Ectodermal cell (in vitro differentiated cells): ENCODE data around the gene RPP25L.
A peak's percentile ranks its signal among the peaks of the same experiment; 100 is the strongest.
"Not testable (repeated sequence)": the region's sequence is repeated elsewhere in the genome, so short reads cannot be mapped to it uniquely, and the experiment has no call there.

Source experiments
- H3K27ac ChIP-seq: 2 replicates; pipeline ENCODE4 v1.7.0; 2013; ENCODE audit warnings: mild to moderate bottlenecking, low read depth, low read length; ENCODE audit not compliant: insufficient read depth, poor library complexity, severe bottlenecking
- H3K27me3 ChIP-seq: 2 replicates; pipeline ENCODE4 v1.7.0; 2013; ENCODE audit warnings: mild to moderate bottlenecking, low read length; ENCODE audit not compliant: insufficient read depth, control insufficient read depth, poor library complexity, severe bottlenecking
- H3K36me3 ChIP-seq: one replicate; pipeline ENCODE4 v1.7.0; 2013; ENCODE audit warnings: low read length; ENCODE audit not compliant: control insufficient read depth, insufficient read depth
- H3K4me1 ChIP-seq: one replicate; pipeline ENCODE4 v1.7.0; 2013; ENCODE audit warnings: low read length; ENCODE audit not compliant: control insufficient read depth, insufficient read depth
- H3K4me3 ChIP-seq: 2 replicates; pipeline ENCODE4 v1.7.0; 2013; ENCODE audit warnings: low read depth, low read length, control low read depth; ENCODE audit not compliant: insufficient read depth
- H3K9me3 ChIP-seq: 2 replicates; pipeline ENCODE4 v1.7.0; 2013; ENCODE audit warnings: mild to moderate bottlenecking, low read length, moderate library complexity; ENCODE audit not compliant: control insufficient read depth
- WGBS, 2 experiments: methylation state at CpG; one replicate each; pipeline ENCODE4 v1.1.7; 2013; ENCODE audit warnings: missing lambda C conversion rate in 2 of 2; 5-methylcytosine and 5-hydroxymethylcytosine counted together

The RPP25L gene

GRCh38 chr9:34651876-34652601 is 40.1 kb upstream of the RPP25L start, which contains the start of gene IL11RA:
TSS of gene IL11RA (plus strand) at chr9:34652185. CDS start at chr9:34655218, 3,033 bp downstream.
- H3K36me3 ChIP-seq = peaks cover 7% of the 10 kb centered on the region
- no peaks in the 10 kb centered on the region for H3K27me3 ChIP-seq
- H3K27ac ChIP-seq = no peak within 1 kb of the TSS
- WGBS, 2 experiments = 5 to 6% methylated on average over 23 to 24 of the region's 24 CpGs
- peak within 1 kb of the TSS; percentile 30 for H3K4me3 ChIP-seq
- no peaks in the 10 kb centered on the region for H3K9me3 ChIP-seq
- peaks cover 46% of the 10 kb centered on the region for H3K4me1 ChIP-seq

GRCh38 chr9:34651321-34651720 is 39.4 kb upstream of the RPP25L start:
- H3K9me3 ChIP-seq = no peaks in the 10 kb centered on the region
- H3K4me1 ChIP-seq = peaks cover 47% of the 10 kb centered on the region
- H3K27me3 ChIP-seq = no peaks in the 10 kb centered on the region
- H3K36me3 ChIP-seq = peaks cover 7% of the 10 kb centered on the region
- 87 to 89% methylated on average over 4 of the region's 4 CpGs for WGBS, 2 experiments
- no peak overlapping the region for H3K27ac ChIP-seq
- peak overlapping the region; percentile 30 for H3K4me3 ChIP-seq

- H3K27me3 ChIP-seq = no peaks in the 10 kb centered on the region
- H3K36me3 ChIP-seq = peaks cover 7% of the 10 kb centered on the region
- no peak overlapping the region for H3K4me3 ChIP-seq
- 89 to 93% methylated on average over 5 of the region's 5 CpGs for WGBS, 2 experiments
- no peaks in the 10 kb centered on the region for H3K9me3 ChIP-seq
- no peak overlapping the region for H3K27ac ChIP-seq
- peaks cover 51% of the 10 kb centered on the region for H3K4me1 ChIP-seq
These were observed 38.9 kb upstream of the RPP25L start for GRCh38 chr9:34650816-34651215.

GRCh38 chr9:34648673-34649072 is 36.8 kb upstream of the RPP25L start:
- Histone ChIP-seq H3K4me1 (peaks cover 42% of the 10 kb centered on the region), H3K27ac (no peak overlapping the region), H3K36me3 (peaks cover 7% of the 10 kb centered on the region), H3K9me3 (no peaks in the 10 kb centered on the region), H3K4me3 (no peak overlapping the region), H3K27me3 (no peaks in the 10 kb centered on the region)
- WGBS, 2 experiments = 94 to 96% methylated on average over 8 of the region's 8 CpGs

GRCh38 chr9:34647651-34648050 is 35.8 kb upstream of the RPP25L start:
- Histone ChIP-seq H3K4me1 (peaks cover 32% of the 10 kb centered on the region), H3K27ac (no peak overlapping the region), H3K36me3 (peaks cover 7% of the 10 kb centered on the region), H3K9me3 (no peaks in the 10 kb centered on the region), H3K27me3 (no peaks in the 10 kb centered on the region), H3K4me3 (peak overlapping the region; percentile 49)
- WGBS, 2 experiments = 88 to 91% methylated on average over 10 of the region's 10 CpGs

- peak overlapping the region; percentile 49 for H3K4me3 ChIP-seq
- peaks cover 26% of the 10 kb centered on the region for H3K4me1 ChIP-seq
- H3K27me3 ChIP-seq = no peaks in the 10 kb centered on the region
- H3K27ac ChIP-seq = peak overlapping the region; percentile 52
- 6 to 8% methylated on average over 8 of the region's 8 CpGs for WGBS, 2 experiments
- H3K9me3 ChIP-seq = no peaks in the 10 kb centered on the region
- H3K36me3 ChIP-seq = peaks cover 7% of the 10 kb centered on the region
These were observed 35.1 kb upstream of the RPP25L start for GRCh38 chr9:34647084-34647403.

GRCh38 chr9:34646211-34647083 is 34.5 kb upstream of the RPP25L start, which contains the start of gene GALT:
TSS of gene GALT (plus strand) at chr9:34646675. CDS start at chr9:34646705, 30 bp downstream.
- 5 to 6% methylated on average over 43 of the region's 43 CpGs for WGBS, 2 experiments

GRCh38 chr9:34644766-34645314 is 32.9 kb upstream of the RPP25L start:
- H3K9me3 ChIP-seq = no peaks in the 10 kb centered on the region
- no peaks in the 10 kb centered on the region for H3K27me3 ChIP-seq
- H3K4me1 ChIP-seq = peaks cover 17% of the 10 kb centered on the region
- H3K36me3 ChIP-seq = peaks cover 7% of the 10 kb centered on the region
- no peak overlapping the region for H3K27ac ChIP-seq
- no peak overlapping the region for H3K4me3 ChIP-seq

More at GRCh38 chr9:34646211-34647083, 34.5 kb upstream of the RPP25L start, which contains the start of gene GALT:
- Histone ChIP-seq H3K4me3 (peak within 1 kb of the TSS; percentile 49), H3K27me3 (no peaks in the 10 kb centered on the region), H3K27ac (peak within 1 kb of the TSS; percentile 52), H3K9me3 (no peaks in the 10 kb centered on the region), H3K36me3 (peaks cover 7% of the 10 kb centered on the region), H3K4me1 (peaks cover 22% of the 10 kb centered on the region)

GRCh38 chr9:34642679-34643078 is 30.8 kb upstream of the RPP25L start:
- no peaks in the 10 kb centered on the region for H3K9me3 ChIP-seq
- no peak overlapping the region for H3K4me3 ChIP-seq
- 83 to 89% methylated on average over 1 of the region's 1 CpG for WGBS, 2 experiments
- peaks cover 4% of the 10 kb centered on the region for H3K27me3 ChIP-seq
- peaks cover 18% of the 10 kb centered on the region for H3K4me1 ChIP-seq
- H3K36me3 ChIP-seq = no peaks in the 10 kb centered on the region
- no peak overlapping the region for H3K27ac ChIP-seq

GRCh38 chr9:34639322-34639721 is 27.4 kb upstream of the RPP25L start:
- not testable (repeated sequence) for H3K27me3 ChIP-seq

More at GRCh38 chr9:34639322-34639721, 27.4 kb upstream of the RPP25L start:
- H3K36me3 ChIP-seq, H3K27ac ChIP-seq, H3K4me1 ChIP-seq, H3K9me3 ChIP-seq, H3K4me3 ChIP-seq: not testable (repeated sequence)
- WGBS, 2 experiments = 96 to 97% methylated on average over 8 of the region's 8 CpGs
